ENCODE measurements around the gene AURKAIP1.
"Not testable (repeated sequence)": the region's sequence is repeated elsewhere in the genome, so short reads cannot be mapped to it uniquely, and the experiment has no call there.

Gene AURKAIP1

DNA sequence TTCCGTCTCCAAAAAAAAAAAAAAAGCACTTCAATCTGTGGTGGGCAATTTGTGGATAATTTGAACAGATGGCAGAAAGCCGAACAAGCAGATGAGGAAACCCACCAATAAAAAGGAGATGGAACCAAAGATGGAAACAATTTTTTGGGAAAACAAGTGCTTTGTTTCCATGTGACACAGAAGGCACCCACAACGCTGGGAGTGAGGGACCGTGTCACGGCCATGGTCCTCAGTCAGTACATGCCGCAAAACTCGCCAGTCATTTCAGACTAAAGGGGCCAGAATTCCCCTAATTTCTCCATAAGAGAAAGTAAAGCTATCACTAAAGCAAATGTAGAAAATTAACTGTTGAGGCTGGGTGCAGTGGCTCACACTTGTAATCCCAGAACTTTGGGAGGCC is 19.1 kb upstream of the AURKAIP1 start:
- H3K9ac ChIP-seq (ENCODE audit: low read depth, low read length): no peak overlapping the region
- H3K4me3 ChIP-seq (ENCODE audit: low read length): no peak overlapping the region

DNA sequence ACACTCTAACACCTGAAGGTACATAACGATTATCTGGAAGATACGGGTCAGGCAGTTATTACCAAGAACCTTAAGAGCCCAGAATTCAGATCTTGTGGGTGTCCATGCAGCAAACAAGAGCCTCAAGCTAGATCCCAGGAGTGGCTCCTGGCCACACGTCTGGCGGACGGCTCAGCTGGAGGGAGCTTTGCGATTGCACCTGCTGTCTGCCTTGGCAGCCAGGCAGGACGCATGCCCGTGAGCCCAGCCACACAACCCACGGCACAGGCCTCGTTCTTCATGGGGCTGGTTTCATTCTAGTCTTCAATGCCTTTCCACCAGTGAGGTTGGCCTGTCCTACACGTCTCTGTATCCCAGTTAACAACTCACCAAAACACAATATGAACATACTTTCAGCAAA is 18.4 kb upstream of the AURKAIP1 start:
- Histone ChIP-seq H3K4me1 (ENCODE audit: insufficient read depth, low read length) (0 out of 2 replicates have a peak, but pooled peaks cover 2% of the 10 kb centered on the region), H3K9ac (ENCODE audit: low read depth, low read length) (no peak overlapping the region), H3K9me3 (ENCODE audit: insufficient read depth, low read depth, low read length) (no peaks in the 10 kb centered on the region), H3K4me3 (ENCODE audit: low read length) (no peak overlapping the region), H3K27me3 (ENCODE audit: insufficient read depth, low read length) (no peaks in the 10 kb centered on the region), H3K27ac (ENCODE audit: low read length) (no peak overlapping the region), H3K36me3 (ENCODE audit: insufficient read depth, low read depth, low read length) (peaks cover 93% of the 10 kb centered on the region)

More for the DNA sequence above, 19.1 kb upstream of the AURKAIP1 start:
- 0 out of 2 replicates have a peak, but pooled peaks cover 2% of the 10 kb centered on the region for H3K4me1 ChIP-seq (ENCODE audit: insufficient read depth, low read length)
- no peaks in the 10 kb centered on the region for H3K9me3 ChIP-seq (ENCODE audit: insufficient read depth, low read depth, low read length)
- no peaks in the 10 kb centered on the region for H3K27me3 ChIP-seq (ENCODE audit: insufficient read depth, low read length)
- H3K36me3 ChIP-seq (ENCODE audit: insufficient read depth, low read depth, low read length): peaks cover 86% of the 10 kb centered on the region
- no peak overlapping the region for H3K27ac ChIP-seq (ENCODE audit: low read length)

DNA sequence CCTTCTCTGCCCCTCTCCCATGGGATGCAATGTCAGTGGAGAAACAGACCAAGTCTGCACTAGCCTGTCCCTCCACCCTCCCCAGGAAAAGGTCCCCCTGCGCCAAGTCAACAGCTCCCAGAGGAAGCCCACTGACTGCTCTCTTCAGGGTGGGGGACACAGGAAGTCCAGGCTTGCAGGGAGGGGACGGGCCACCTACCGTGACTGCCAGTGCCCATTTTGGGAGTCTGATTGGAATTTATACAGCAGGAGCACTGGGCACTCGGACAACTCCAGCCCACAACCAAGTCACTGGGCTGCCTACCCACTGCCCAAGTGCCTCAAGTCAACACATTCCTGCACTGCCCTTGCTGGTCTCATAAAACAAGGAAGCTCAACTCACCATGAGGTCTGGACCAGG is 18.0 kb upstream of the AURKAIP1 start:
- no peak overlapping the region for H3K4me3 ChIP-seq (ENCODE audit: low read length)
- H3K4me1 ChIP-seq (ENCODE audit: insufficient read depth, low read length): no peaks in the 10 kb centered on the region
- no peak overlapping the region for H3K27ac ChIP-seq (ENCODE audit: low read length)
- no peak overlapping the region for H3K9ac ChIP-seq (ENCODE audit: low read depth, low read length)
- peaks cover 95% of the 10 kb centered on the region for H3K36me3 ChIP-seq (ENCODE audit: insufficient read depth, low read depth, low read length)
- H3K27me3 ChIP-seq (ENCODE audit: insufficient read depth, low read length): no peaks in the 10 kb centered on the region
- no peaks in the 10 kb centered on the region for H3K9me3 ChIP-seq (ENCODE audit: insufficient read depth, low read depth, low read length)

DNA sequence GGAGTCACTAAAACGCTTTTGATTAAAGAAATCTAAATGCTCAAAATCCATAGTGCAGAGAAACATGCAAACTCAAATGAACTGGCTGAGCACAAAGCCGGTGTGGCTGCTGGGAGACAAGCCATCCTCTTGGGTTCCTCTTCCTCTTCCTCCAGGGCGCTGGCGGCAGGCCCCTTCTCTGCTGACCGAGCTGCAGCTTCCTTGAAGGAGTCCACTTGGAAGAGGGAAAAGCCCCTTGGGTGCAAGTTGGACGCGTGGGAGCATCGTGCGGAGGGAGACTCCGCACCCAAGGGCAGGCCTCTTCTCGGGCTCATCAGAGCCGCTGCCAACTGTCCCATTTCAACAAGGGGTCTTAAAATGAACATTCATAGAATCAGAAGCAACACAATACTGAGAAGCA is 16.2 kb upstream of the AURKAIP1 start:
- H3K36me3 ChIP-seq (ENCODE audit: insufficient read depth, low read depth, low read length): peaks cover 99% of the 10 kb centered on the region
- H3K4me3 ChIP-seq (ENCODE audit: low read length): no peak overlapping the region
- H3K9ac ChIP-seq (ENCODE audit: low read depth, low read length): no peak overlapping the region
- no peak overlapping the region for H3K27ac ChIP-seq (ENCODE audit: low read length)
- H3K9me3 ChIP-seq (ENCODE audit: insufficient read depth, low read depth, low read length): no peaks in the 10 kb centered on the region
- no peaks in the 10 kb centered on the region for H3K4me1 ChIP-seq (ENCODE audit: insufficient read depth, low read length)
- no peaks in the 10 kb centered on the region for H3K27me3 ChIP-seq (ENCODE audit: insufficient read depth, low read length)

DNA sequence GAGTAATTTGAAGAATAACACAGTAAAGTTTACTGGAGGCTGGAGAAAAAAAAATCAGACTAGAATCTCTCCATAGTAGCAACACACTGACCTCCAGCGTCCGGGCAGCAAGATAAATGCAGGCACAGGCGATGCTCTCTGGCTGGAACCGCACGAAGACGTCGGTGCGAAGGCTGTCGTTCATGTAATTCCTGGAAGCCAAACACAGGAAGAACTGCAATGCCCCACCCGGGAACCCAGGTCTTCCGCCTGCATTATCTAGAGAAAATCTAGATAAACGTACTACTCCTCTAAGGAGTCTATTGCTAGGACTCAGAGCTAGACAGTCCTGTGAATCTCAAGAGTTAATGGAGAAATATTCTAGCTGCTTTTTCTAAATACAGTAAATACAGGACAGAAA is 15.7 kb upstream of the AURKAIP1 start:
- peaks cover 99% of the 10 kb centered on the region for H3K36me3 ChIP-seq (ENCODE audit: insufficient read depth, low read depth, low read length)

DNA sequence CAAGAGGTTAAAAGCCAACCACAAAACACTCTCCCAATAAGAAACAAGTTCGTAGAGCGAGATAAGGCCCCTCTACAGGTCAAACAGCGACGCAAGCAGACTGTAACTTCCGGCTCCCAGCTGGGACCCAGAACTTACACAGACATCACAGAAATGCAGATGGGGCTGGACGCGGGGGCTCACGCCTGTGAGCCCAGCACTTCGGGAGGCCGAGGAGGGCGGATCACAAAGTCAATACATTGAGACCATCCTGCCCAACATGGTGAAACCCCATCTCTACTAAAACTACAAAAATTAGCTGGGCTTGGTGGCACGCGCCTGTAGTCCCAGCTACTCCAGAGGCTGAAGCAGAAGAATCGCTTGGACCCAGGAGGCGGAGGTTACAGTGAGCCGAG is 13.1 kb upstream of the AURKAIP1 start:
- Histone ChIP-seq H3K4me3 (ENCODE audit: low read length) (no peak overlapping the region), H3K27me3 (ENCODE audit: insufficient read depth, low read length) (no peaks in the 10 kb centered on the region), H3K9ac (ENCODE audit: low read depth, low read length) (no peak overlapping the region), H3K27ac (ENCODE audit: low read length) (no peak overlapping the region), H3K36me3 (ENCODE audit: insufficient read depth, low read depth, low read length) (peaks cover 81% of the 10 kb centered on the region), H3K9me3 (ENCODE audit: insufficient read depth, low read depth, low read length) (no peaks in the 10 kb centered on the region), H3K4me1 (ENCODE audit: insufficient read depth, low read length) (no peaks in the 10 kb centered on the region)

More for the DNA sequence above, 15.7 kb upstream of the AURKAIP1 start:
- H3K4me3 ChIP-seq (ENCODE audit: low read length): no peak overlapping the region
- H3K9ac ChIP-seq (ENCODE audit: low read depth, low read length): no peak overlapping the region
- H3K4me1 ChIP-seq (ENCODE audit: insufficient read depth, low read length): no peaks in the 10 kb centered on the region
- no peaks in the 10 kb centered on the region for H3K9me3 ChIP-seq (ENCODE audit: insufficient read depth, low read depth, low read length)
- no peak overlapping the region for H3K27ac ChIP-seq (ENCODE audit: low read length)
- H3K27me3 ChIP-seq (ENCODE audit: insufficient read depth, low read length): no peaks in the 10 kb centered on the region

DNA sequence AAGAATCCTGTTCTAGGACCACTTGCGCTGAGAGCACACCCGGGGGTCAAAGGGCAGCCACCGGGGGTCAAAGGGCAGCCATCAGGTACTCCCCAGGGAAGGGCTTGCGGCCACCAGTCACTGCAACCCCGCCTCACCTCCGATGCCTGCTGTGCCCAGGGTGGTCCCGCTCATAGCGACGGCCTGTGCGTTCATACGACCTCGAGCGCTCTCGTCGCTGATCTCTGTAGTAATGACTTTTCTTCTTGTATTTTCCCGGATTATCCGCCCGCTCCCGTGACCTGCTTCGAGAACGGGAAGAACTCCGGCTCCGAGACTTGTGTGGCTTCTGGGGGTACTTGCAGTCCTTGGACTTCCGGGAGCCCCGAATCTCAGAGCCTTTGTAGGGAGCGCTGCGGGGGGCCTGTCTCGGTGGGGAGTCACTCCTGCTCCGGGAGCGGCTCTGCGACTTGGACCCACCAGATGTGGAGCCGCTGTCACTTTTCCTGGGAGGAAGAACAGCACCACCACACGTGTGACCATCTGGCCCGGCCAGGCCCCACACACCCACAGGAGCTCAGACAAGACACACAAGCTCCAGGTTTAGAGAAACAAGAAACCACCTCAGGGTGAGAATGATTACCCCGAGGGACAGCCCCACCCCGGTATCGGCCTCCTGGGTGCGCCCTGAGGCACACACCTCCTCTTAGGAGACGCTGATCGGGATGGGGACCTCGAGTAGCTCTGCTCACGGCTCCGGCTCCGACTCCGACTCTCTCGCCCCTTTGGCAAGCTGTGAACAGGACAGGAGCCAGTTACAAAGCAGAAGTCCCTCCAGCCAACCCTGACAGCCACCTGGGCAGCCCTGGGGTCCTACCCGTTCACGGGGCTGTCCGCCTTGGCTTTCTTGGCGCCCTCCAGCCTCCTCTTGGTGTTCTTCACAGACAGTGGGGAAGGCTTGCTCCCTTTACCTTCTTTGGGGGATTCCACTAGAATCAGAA is 12.4 kb upstream of the AURKAIP1 start:
- H3K9me3 ChIP-seq (ENCODE audit: insufficient read depth, low read depth, low read length): no peaks in the 10 kb centered on the region
- no peak overlapping the region for H3K27ac ChIP-seq (ENCODE audit: low read length)
- peaks cover 74% of the 10 kb centered on the region for H3K36me3 ChIP-seq (ENCODE audit: insufficient read depth, low read depth, low read length)
- H3K9ac ChIP-seq (ENCODE audit: low read depth, low read length): no peak overlapping the region
- H3K4me3 ChIP-seq (ENCODE audit: low read length): no peak overlapping the region
- H3K27me3 ChIP-seq (ENCODE audit: insufficient read depth, low read length): no peaks in the 10 kb centered on the region
- no peaks in the 10 kb centered on the region for H3K4me1 ChIP-seq (ENCODE audit: insufficient read depth, low read length)

DNA sequence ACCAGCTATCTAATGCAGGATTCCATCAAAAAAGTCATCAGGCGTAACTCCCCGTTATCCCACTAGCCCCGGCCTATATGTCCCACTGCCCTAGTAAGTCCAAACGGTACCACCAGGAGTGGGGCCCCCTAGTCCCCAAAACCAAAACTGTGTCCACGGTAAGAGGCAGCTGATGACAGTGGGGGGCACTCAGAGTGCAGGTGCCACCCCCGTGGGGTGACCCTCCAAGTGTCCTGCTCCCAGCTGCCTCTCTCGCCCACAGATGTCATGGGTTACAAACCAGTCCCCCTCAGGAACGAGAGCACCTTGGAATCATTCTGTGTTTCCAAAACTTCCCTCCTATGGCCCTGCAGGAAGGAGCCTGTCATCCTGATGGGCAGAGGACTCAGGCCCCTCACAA is 10.9 kb upstream of the AURKAIP1 start:
- Histone ChIP-seq H3K27ac (ENCODE audit: low read length) (no peak overlapping the region), H3K27me3 (ENCODE audit: insufficient read depth, low read length) (no peaks in the 10 kb centered on the region), H3K4me1 (ENCODE audit: insufficient read depth, low read length) (no peaks in the 10 kb centered on the region), H3K4me3 (ENCODE audit: low read length) (no peak overlapping the region), H3K9me3 (ENCODE audit: insufficient read depth, low read depth, low read length) (no peaks in the 10 kb centered on the region), H3K36me3 (ENCODE audit: insufficient read depth, low read depth, low read length) (peaks cover 59% of the 10 kb centered on the region), H3K9ac (ENCODE audit: low read depth, low read length) (no peak overlapping the region)

DNA sequence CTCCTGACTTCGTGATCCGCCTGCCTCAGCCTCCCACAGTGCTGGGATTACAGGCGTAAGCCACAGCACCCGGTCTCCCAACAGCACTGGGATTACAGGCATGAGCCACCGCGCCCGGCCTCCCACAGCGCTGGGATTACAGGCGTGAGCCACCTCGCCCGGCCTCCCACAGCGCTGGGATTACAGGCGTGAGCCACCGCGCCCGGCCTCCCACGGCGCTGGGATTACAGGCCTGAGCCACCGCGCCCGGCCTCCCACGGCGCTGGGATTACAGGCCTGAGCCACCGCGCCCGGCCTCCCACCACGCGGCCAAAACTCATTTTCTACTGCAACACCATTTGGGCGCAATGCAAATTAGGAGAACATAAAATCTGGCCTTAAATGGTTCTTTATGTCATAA is 10.3 kb upstream of the AURKAIP1 start:
- not testable (repeated sequence) for H3K4me3 ChIP-seq (ENCODE audit: low read length); H3K4me1 ChIP-seq (ENCODE audit: insufficient read depth, low read length); H3K9ac ChIP-seq (ENCODE audit: low read depth, low read length); H3K9me3 ChIP-seq (ENCODE audit: insufficient read depth, low read depth, low read length); H3K27ac ChIP-seq (ENCODE audit: low read length); H3K27me3 ChIP-seq (ENCODE audit: insufficient read depth, low read length)
- peaks cover 53% of the 10 kb centered on the region for H3K36me3 ChIP-seq (ENCODE audit: insufficient read depth, low read depth, low read length)

DNA sequence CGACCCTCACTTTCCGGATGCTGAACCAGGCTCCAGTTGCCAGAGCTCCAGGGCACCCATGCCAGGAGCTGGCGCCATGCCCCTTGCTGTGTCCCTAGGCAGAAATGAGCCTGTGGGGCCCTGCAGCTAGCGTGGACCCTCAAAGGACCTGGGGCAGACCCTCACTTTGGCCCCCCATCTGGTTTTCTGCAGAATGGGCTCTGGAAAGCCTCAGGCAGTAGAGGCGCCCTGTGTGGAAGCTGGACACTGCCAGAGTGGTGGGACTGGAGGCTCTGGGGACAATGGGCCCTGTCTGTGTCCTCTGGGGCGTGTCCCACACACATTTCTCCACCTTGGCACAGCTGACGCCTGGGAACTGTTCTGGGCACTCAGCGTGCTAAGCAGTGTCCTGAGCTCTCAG is 6.3 kb upstream of the AURKAIP1 start:
- H3K9ac ChIP-seq (ENCODE audit: low read depth, low read length): no peak overlapping the region
- H3K9me3 ChIP-seq (ENCODE audit: insufficient read depth, low read depth, low read length): no peaks in the 10 kb centered on the region
- no peak overlapping the region for H3K4me3 ChIP-seq (ENCODE audit: low read length)
- H3K36me3 ChIP-seq (ENCODE audit: insufficient read depth, low read depth, low read length): peaks cover 13% of the 10 kb centered on the region
- no peaks in the 10 kb centered on the region for H3K27me3 ChIP-seq (ENCODE audit: insufficient read depth, low read length)
- no peak overlapping the region for H3K27ac ChIP-seq (ENCODE audit: low read length)
- H3K4me1 ChIP-seq (ENCODE audit: insufficient read depth, low read length): no peaks in the 10 kb centered on the region

DNA sequence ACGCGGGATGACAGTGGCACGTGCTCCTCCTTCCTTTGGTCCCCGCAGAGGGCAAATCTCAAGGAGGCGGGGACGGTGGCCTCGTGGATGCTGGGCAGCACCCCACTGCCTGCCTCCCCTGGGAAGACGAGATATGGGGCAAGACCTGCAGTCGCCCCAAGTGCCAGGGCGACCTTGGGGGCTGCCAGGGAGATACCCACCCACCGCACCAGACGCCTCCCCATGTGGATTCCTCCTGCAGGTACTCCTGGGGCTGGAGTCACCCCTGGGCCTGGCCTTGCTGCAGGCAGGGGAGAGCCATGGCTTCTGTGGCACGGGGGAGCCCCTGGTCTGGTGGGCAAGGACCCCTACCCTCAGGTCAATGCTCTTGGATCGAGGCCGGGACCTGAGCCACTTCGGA is 5.9 kb upstream of the AURKAIP1 start:
- Histone ChIP-seq H3K36me3 (ENCODE audit: insufficient read depth, low read depth, low read length) (peaks cover 8% of the 10 kb centered on the region), H3K27me3 (ENCODE audit: insufficient read depth, low read length) (no peaks in the 10 kb centered on the region)

DNA sequence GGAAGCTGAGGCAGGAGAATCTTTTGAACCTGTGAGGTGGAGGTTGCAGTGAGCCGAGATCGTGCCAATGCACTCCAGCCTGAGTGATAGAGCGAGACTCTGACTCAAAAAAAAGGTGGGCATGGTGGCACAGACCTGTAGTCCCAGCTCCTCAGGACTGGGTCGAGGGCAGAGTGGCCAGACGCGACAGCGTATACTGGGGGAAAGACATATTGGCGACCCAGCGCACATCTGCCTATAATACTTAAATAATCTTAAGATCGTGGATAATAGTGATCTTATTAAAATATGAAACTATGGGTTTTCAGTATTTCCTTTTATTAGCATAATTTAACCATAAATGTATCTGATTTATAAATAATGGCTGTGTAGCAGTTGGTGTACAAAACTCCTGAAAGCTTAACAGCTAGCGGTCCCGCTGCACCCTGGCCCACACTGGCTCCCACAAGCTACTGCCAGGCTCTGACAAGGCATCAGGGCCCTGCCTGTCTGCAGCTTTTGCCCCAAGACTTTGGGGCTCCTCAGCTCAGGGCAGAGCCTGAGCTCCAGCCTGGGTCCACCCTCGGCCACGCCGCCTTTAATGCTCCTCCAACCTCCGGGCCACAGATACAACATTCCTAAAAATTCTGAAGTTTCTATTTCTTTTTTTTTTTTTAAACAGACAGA is 2.7 kb upstream of the AURKAIP1 start:
- Histone ChIP-seq H3K27me3 (ENCODE audit: insufficient read depth, low read length) (no peaks in the 10 kb centered on the region), H3K4me3 (ENCODE audit: low read length) (no peak overlapping the region), H3K9me3 (ENCODE audit: insufficient read depth, low read depth, low read length) (no peaks in the 10 kb centered on the region), H3K9ac (ENCODE audit: low read depth, low read length) (no peak overlapping the region), H3K4me1 (ENCODE audit: insufficient read depth, low read length) (no peaks in the 10 kb centered on the region), H3K27ac (ENCODE audit: low read length) (no peak overlapping the region), H3K36me3 (ENCODE audit: insufficient read depth, low read depth, low read length) (peaks cover 10% of the 10 kb centered on the region; the same call in 1 of the 2 replicates)

More for the DNA sequence above, 5.9 kb upstream of the AURKAIP1 start:
- Histone ChIP-seq H3K9ac (ENCODE audit: low read depth, low read length) (no peak overlapping the region), H3K4me1 (ENCODE audit: insufficient read depth, low read length) (no peaks in the 10 kb centered on the region), H3K4me3 (ENCODE audit: low read length) (no peak overlapping the region), H3K9me3 (ENCODE audit: insufficient read depth, low read depth, low read length) (no peaks in the 10 kb centered on the region), H3K27ac (ENCODE audit: low read length) (no peak overlapping the region)

Measured in iPS-20b (cell line).